AG09309 (cell line): ENCODE data around the gene TTPAL.

Experiments
- DNase-seq: peaks from one replicate; pipeline ENCODE4 v3.0.0-alpha.2; 2010; ENCODE audit warnings: low read depth
- H3K4me3 ChIP-seq: 2 replicates; pipeline ENCODE4 v1.5.1; 2011; ENCODE audit warnings: mild to moderate bottlenecking, low read depth, low read length, moderate library complexity; ENCODE audit not compliant: control insufficient read depth
- TF ChIP-seq, protein P1 (sequence below): IDR thresholded peaks from 2 replicates; pipeline ENCODE4 v1.5.1; 2011; ENCODE audit warnings: mild to moderate bottlenecking, low read depth, low read length, inconsistent platforms; ENCODE audit not compliant: insufficient read depth, control insufficient read depth; ENCODE audit errors: missing control alignments

TTPAL gene

DNA sequence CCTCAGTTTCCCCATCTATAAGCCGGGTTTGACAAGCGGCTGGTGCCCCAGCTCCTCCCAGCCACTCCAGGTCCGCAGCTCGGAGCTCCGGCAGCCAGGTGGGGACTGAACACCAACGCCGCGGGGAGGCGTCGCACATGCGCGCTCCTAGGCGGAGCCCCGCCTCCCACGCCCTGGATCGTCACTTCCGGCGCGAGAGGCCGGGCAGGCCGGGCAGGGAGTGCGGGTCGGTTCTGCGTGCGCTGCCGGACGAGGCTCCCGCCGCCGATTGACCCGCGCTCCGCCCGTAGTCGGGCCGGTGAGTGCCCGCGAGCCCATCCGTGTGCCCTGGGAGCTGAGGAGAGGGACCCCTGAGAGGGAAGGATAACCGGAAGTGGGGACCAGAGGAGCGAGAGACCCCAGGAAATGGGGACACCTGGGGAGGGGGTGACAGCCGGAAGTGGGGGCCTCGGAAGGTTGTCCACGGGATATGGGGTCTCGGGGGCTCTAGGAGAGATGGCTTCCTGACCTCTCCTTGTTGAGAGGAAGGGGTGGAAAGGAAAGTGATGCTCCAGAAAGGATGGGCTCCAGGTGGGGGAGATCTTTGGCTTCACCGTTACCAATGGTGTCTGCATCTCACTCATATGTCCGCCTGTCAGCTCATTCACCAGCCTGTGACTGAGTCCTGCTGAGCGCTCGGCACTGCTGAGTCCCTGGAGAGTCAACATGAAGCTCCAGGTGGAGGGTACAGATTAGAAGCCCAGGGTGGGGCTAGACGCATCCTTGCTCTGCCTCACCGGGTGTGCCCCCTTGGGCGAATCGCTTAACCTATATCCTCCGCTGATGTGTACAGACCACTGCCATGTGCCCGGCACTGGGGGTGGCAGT, at the start of gene TTPAL:
TSS of gene TTPAL (plus strand) at position 181 of the 867 bp plus-strand sequence. CDS start 4,126 bp downstream, outside the sequence.
- peak within 1 kb of the TSS; percentile 73 for H3K4me3 ChIP-seq
- DNase-seq, result no peak
- TF ChIP-seq, protein P1, sequence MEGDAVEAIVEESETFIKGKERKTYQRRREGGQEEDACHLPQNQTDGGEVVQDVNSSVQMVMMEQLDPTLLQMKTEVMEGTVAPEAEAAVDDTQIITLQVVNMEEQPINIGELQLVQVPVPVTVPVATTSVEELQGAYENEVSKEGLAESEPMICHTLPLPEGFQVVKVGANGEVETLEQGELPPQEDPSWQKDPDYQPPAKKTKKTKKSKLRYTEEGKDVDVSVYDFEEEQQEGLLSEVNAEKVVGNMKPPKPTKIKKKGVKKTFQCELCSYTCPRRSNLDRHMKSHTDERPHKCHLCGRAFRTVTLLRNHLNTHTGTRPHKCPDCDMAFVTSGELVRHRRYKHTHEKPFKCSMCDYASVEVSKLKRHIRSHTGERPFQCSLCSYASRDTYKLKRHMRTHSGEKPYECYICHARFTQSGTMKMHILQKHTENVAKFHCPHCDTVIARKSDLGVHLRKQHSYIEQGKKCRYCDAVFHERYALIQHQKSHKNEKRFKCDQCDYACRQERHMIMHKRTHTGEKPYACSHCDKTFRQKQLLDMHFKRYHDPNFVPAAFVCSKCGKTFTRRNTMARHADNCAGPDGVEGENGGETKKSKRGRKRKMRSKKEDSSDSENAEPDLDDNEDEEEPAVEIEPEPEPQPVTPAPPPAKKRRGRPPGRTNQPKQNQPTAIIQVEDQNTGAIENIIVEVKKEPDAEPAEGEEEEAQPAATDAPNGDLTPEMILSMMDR, result peak; percentile 31

DNA sequence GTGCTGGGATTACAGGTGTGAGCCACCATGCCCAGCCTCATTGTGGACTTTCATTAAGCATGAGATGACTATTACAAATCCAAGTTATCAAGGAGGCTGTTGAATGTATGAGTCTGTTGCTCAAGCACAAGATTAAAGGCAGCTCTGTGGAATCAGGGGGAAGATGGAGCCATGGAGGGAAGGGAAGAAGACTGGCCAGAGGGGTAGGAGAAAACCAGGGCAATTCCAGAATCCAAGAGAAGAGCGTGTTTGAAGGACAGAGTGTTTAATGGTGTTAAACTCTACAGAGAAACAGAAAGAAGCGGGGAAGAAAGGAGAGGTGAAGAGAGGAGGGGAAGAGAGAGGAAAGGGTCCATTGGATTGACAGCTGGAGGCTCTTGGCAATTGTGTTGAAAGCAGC, 49.8 kb upstream of the TTPAL start:
- TF ChIP-seq, protein P1, result no peak
- no peak for DNase-seq
- H3K4me3 ChIP-seq, result no peak overlapping the region

- DNase-seq, result no peak
- TF ChIP-seq, protein P1, result no peak
- no peak overlapping the region for H3K4me3 ChIP-seq
These were observed 48.5 kb upstream of the TTPAL start for GRCh38 chr20:44426879-44427790.

GRCh38 chr20:44427804-44428173, 47.9 kb upstream of the TTPAL start:
- TF ChIP-seq, protein P1, result no peak
- H3K4me3 ChIP-seq, result no peak overlapping the region
- no peak for DNase-seq

GRCh38 chr20:44428174-44429016, 47.3 kb upstream of the TTPAL start:
- no peak overlapping the region for H3K4me3 ChIP-seq
- TF ChIP-seq, protein P1, result no peak
- no peak for DNase-seq

GRCh38 chr20:44429017-44429339, 46.7 kb upstream of the TTPAL start:
- no peak for DNase-seq
- TF ChIP-seq, protein P1, result no peak
- H3K4me3 ChIP-seq, result no peak overlapping the region
